Activated effector memory CD4-positive, alpha-beta T cell treated with Interleukin-2 at 50 U/mL for 16 hours (primary cell): ENCODE results near the gene USP2.

Source experiments
- DNase-seq: peaks from one replicate; pipeline ENCODE4 v3.0.0-alpha.2; 2020

USP2 gene

GRCh38 chr11:119361941-119362725 is 19.4 kb downstream of the USP2 start:
- no peak for DNase-seq

- DNase-seq = no peak
These were observed 20.3 kb downstream of the USP2 start for GRCh38 chr11:119361056-119361787.

- no peak for DNase-seq
These were observed 21.9 kb downstream of the USP2 start for GRCh38 chr11:119359365-119360214.

- DNase-seq = no peak
These were observed 24.4 kb downstream of the USP2 start for GRCh38 chr11:119357074-119357473.

GRCh38 chr11:119356349-119357031 is 25.0 kb downstream of the USP2 start:
- DNase-seq = peak; percentile 60

GRCh38 chr11:119355091-119355843 is 26.2 kb downstream of the USP2 start:
- DNase-seq = no peak

GRCh38 chr11:119352857-119353260 is 28.6 kb downstream of the USP2 start:
- no peak for DNase-seq

GRCh38 chr11:119351232-119351631 is 30.3 kb downstream of the USP2 start:
- no peak for DNase-seq

GRCh38 chr11:119350302-119350701 is 31.2 kb downstream of the USP2 start:
- no peak for DNase-seq

GRCh38 chr11:119347940-119348605 is 33.4 kb downstream of the USP2 start:
- DNase-seq = no peak

GRCh38 chr11:119347242-119347641 is 34.2 kb downstream of the USP2 start:
- no peak for DNase-seq

- no peak for DNase-seq
These were observed 34.9 kb downstream of the USP2 start, which contains the start of gene MFRP for GRCh38 chr11:119346605-119347004. MFRP (minus strand) TSS chr11:119346705; CDS start chr11:119346513, 192 bp downstream.

GRCh38 chr11:119345685-119346084 is 35.8 kb downstream of the USP2 start:
- no peak for DNase-seq

GRCh38 chr11:119344291-119345010 is 37.0 kb downstream of the USP2 start:
- DNase-seq = no peak

- no peak for DNase-seq
These were observed 37.8 kb downstream of the USP2 start for GRCh38 chr11:119343726-119344125.

- DNase-seq = no peak
These were observed 38.9 kb downstream of the USP2 start for GRCh38 chr11:119342362-119343130.

GRCh38 chr11:119342023-119342300 is 39.5 kb downstream of the USP2 start:
- DNase-seq = no peak

GRCh38 chr11:119341222-119342022 is 40.1 kb downstream of the USP2 start:
- DNase-seq = no peak
